Measurements from ENCODE around the gene SLC49A3.

Gene SLC49A3

DNA sequence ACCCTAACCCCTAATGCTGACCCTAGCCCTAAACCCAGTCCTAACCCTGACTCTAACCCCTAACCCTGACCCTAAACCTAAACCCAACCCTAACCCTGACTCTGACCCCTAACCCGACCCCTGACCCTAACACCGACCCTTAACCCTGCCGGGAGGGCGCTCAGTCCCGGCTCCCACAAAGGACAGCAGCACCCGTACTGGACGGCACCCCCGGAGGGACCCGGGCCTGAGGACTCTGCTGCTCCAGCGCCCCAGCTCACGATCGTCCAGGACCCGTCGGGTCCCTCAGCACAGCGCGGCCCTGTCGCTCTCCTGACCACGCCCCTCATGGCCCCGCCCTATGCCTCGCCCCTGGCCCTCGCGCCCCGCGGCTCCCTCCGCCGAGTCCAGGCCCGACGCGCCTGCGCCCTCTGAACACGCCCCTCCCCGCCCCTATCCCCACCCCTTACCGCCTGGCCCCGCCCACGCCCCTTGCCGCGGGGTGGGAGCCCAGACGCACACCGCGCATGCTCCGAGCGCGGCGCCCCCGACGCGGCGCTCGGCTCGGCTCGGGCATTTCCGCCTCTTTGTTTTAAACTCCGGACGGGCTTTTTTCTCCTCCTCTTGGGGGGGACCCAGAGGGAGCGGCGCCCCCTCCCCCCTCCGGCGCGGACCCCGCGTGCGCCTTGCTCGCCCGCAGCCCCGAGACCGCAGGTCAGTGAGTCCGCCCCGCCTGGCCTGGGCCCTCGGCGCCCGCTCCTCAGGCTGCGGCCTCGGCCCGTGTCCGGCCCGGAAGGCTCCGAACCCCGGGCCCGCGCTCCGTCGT, 16.5 kb upstream of the SLC49A3 start, which contains the start of gene PCGF3:
PCGF3 (plus strand) TSS at position 555 of the 805 bp plus-strand sequence. CDS start 27,849 bp downstream, outside the sequence.
- Histone ChIP-seq H3K4me1 (ENCODE audit: control insufficient read depth in 1 of 2, insufficient read depth in 1 of 2, low read depth in 1 of 2, low read length in 1 of 2) (peaks cover 47 to 63% of the 10 kb centered on the region in 2 experiments), H3K4me3 (ENCODE audit: low read depth in 1 of 2, low read length in 1 of 2) (peak within 1 kb of the TSS; percentile 77 to 97)
- TF ChIP-seq, protein P1, sequence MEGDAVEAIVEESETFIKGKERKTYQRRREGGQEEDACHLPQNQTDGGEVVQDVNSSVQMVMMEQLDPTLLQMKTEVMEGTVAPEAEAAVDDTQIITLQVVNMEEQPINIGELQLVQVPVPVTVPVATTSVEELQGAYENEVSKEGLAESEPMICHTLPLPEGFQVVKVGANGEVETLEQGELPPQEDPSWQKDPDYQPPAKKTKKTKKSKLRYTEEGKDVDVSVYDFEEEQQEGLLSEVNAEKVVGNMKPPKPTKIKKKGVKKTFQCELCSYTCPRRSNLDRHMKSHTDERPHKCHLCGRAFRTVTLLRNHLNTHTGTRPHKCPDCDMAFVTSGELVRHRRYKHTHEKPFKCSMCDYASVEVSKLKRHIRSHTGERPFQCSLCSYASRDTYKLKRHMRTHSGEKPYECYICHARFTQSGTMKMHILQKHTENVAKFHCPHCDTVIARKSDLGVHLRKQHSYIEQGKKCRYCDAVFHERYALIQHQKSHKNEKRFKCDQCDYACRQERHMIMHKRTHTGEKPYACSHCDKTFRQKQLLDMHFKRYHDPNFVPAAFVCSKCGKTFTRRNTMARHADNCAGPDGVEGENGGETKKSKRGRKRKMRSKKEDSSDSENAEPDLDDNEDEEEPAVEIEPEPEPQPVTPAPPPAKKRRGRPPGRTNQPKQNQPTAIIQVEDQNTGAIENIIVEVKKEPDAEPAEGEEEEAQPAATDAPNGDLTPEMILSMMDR (IDR thresholded peaks at IDR 0.05) = no peak

DNA sequence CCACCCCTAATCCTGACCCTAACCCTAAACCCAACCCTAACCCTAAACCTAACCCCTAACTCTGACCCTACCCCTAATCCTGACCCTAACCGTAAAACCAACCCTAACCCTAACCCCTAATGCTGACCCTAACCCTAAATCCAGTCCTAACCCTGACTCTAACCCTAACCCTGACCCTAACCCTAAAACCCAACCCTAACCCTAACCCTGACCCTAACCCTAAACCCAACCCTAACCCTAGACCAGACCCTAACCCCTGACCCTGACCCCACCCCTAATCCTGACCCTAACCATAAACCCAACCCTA, 16.0 kb upstream of the SLC49A3 start:
- H3K27ac ChIP-seq = peak overlapping the region; percentile 86
- H3K4me3 ChIP-seq (ENCODE audit: low read depth in 1 of 2, low read length in 1 of 2) = peak overlapping the region; percentile 77 to 97
- no peaks in the 10 kb centered on the region for H3K27me3 ChIP-seq
- H3K4me1 ChIP-seq (ENCODE audit: control insufficient read depth in 1 of 2, insufficient read depth in 1 of 2, low read depth in 1 of 2, low read length in 1 of 2) = peaks cover 43 to 61% of the 10 kb centered on the region in 2 experiments
- TF ChIP-seq, protein P1 (IDR thresholded peaks at IDR 0.05) = no peak
- no peaks in the 10 kb centered on the region for H3K9me3 ChIP-seq
- H3K36me3 ChIP-seq = no peaks in the 10 kb centered on the region

More for the DNA sequence above, 16.5 kb upstream of the SLC49A3 start, which contains the start of gene PCGF3:
- Histone ChIP-seq H3K9me3 (no peaks in the 10 kb centered on the region), H3K36me3 (no peaks in the 10 kb centered on the region), H3K27me3 (no peaks in the 10 kb centered on the region), H3K27ac (peak within 1 kb of the TSS; percentile 86)

DNA sequence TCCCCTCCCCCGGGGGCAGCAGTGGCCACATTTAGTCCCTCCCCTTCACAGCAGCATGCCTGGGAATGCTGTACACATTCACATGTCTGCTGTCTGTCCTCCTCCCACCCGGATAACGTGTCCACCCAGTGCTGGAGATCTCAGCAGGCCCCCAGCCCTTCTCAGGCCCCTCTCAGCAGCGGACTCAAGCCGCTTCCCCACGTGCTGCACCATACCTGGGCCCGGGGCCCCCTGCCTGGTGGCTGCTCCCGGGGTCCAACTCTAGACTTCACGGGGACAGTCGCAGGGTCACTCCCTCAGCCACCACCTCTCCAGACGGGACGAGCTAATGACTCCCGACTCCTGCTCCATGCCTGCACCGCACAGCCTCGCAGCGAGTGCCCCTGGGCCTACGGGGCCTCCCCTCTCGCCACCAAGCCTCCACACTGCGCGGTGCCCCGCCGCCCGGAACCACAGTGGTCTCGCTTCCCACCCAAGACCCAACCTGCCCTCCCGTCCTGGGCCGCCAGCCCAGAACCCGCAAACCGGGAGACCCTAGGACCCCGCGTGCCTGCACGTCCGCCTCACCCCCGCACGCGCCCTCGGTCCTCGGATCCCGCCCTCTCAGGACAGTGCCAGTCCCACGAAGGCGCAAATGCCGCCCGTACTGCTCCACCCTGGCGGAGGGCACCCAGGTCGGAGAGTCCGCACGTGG, 15.4 kb upstream of the SLC49A3 start:
- Histone ChIP-seq H3K4me3 (ENCODE audit: low read depth in 1 of 2, low read length in 1 of 2) (peak overlapping the region; percentile 77 to 97), H3K27ac (peak overlapping the region; percentile 86), H3K27me3 (no peaks in the 10 kb centered on the region), H3K36me3 (no peaks in the 10 kb centered on the region), H3K4me1 (ENCODE audit: control insufficient read depth in 1 of 2, insufficient read depth in 1 of 2, low read depth in 1 of 2, low read length in 1 of 2) (peaks cover 43 to 61% of the 10 kb centered on the region in 2 experiments), H3K9me3 (no peaks in the 10 kb centered on the region)
- TF ChIP-seq, protein P1 (IDR thresholded peaks at IDR 0.05) = no peak

DNA sequence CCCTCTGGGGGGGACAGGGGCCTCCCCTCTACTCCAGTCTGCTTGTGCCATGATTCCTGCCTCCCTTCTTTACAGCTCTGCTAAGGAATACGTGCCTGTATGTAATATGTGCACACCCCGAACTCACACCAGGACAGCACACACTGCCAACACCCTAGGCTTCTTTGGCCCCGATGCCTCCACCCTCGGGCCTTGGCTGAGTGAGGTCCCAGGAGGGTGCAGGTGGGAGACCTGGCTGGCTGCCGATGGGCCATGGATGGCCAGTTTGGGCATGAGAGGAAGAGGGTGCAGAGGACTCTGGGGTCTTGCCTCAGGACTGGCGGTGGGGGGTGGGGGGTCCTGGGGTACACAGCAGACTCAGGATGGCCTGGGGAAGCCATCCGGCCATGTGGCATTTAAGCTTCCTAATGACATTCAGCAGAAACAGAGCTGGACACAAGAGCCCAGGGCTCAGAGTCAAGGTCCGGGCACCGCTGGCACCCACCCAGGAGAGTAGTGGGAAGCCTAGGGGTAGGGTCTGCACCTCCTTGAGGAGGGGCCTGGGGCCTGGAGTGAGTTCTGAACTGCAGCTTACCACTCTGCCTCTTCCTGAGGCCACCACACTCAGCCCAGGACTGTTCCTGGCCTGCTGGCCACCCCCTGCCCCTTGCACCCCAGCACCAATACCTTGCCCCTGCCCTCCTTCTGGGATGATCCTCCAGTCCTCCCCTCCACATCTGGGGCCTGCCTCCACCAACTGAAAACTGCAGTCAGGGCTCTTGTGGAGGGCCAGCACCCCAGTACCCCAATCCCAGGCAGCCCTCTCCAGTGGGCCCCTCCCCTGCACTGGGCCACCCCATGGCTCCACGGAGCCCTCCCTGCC, 14.6 kb upstream of the SLC49A3 start:
- no peaks in the 10 kb centered on the region for H3K36me3 ChIP-seq
- no peaks in the 10 kb centered on the region for H3K27me3 ChIP-seq
- H3K9me3 ChIP-seq = no peaks in the 10 kb centered on the region
- TF ChIP-seq, protein P1 (IDR thresholded peaks at IDR 0.05) = no peak
- no peak overlapping the region for H3K4me3 ChIP-seq (ENCODE audit: low read depth in 1 of 2, low read length in 1 of 2)
- no peak overlapping the region for H3K27ac ChIP-seq
- H3K4me1 ChIP-seq (ENCODE audit: control insufficient read depth in 1 of 2, insufficient read depth in 1 of 2, low read depth in 1 of 2, low read length in 1 of 2) = peaks cover 43 to 61% of the 10 kb centered on the region in 2 experiments

DNA sequence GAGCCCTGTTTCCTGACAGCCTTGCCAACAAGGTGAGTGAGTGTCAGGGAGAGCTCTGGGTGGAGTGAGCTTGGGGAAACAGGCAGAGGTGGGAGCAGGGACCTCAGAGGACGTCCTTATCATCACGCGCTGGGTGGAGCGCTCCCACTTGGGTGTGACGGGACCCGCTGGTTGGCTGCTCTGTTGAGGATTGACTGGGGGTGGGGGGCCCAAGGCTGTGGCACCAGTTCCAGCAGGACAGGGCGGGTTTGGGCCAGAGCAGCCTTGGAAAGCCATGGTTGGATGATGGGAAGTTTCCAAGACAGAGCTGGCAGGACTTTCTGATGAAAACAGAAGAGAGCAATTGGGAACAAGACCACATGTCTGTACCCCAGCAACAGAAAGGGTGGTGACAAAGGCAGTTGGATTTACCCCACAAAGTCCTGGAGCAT, 13.7 kb upstream of the SLC49A3 start:
- H3K27ac ChIP-seq = no peak overlapping the region
- H3K27me3 ChIP-seq = no peaks in the 10 kb centered on the region
- TF ChIP-seq, protein P1 (IDR thresholded peaks at IDR 0.05) = no peak
- H3K4me3 ChIP-seq (ENCODE audit: low read depth in 1 of 2, low read length in 1 of 2) = no peak overlapping the region
- H3K4me1 ChIP-seq (ENCODE audit: control insufficient read depth in 1 of 2, insufficient read depth in 1 of 2, low read depth in 1 of 2, low read length in 1 of 2) = peaks cover 36 to 53% of the 10 kb centered on the region in 2 experiments
- no peaks in the 10 kb centered on the region for H3K9me3 ChIP-seq
- no peaks in the 10 kb centered on the region for H3K36me3 ChIP-seq
